H1 (cell line): ENCODE measurements around the gene GRID1. TPM values are rescaled to one million over a fixed set of nuclear protein-coding genes. Genes with fewer than 3 reads are reported as not detected.

Experiments
- CTCF ChIA-PET: fragments of 300-600 bp; sonication (Branson Sonifier 250); formaldehyde crosslinking; loops from one replicate; lab custom pipeline; 2021; ENCODE audit not compliant: partially characterized antibody; lab: Charles Lee
- POLR2A ChIA-PET: fragments of 300-600 bp; sonication (Branson Sonifier 250); formaldehyde crosslinking; loops from one replicate; lab custom pipeline; 2021; ENCODE audit warnings: inconsistent platforms; ENCODE audit not compliant: partially characterized antibody; lab: Charles Lee
- DNase-seq, 2 experiments: peaks; one replicate each; pipeline versions ENCODE4 v3.0.0 to v3.0.0-alpha.2; 2010 to 2022; ENCODE audit warnings: low spot score in 2 of 2, low read depth in 1 of 2, mixed read lengths in 1 of 2
- FAIRE-seq: peaks from 2 replicates; lab custom pipeline; 2011; peaks lifted over from hg19 to GRCh38; lab: Jason Lieb, UNC
- H2AFZ ChIP-seq: 2 replicates; pipeline ENCODE4 v1.8.1; 2012; ENCODE audit warnings: low read length, inconsistent platforms
- H2AK5ac ChIP-seq: 2 replicates; pipeline ENCODE4 v1.6.1; 2013; ENCODE audit warnings: low read depth, low read length
- H2BK120ac ChIP-seq: replicated peaks from 2 replicates; pipeline ENCODE3; 2013; ENCODE audit warnings: low read depth, low read length, inconsistent platforms
- H2BK12ac ChIP-seq: 2 replicates; pipeline ENCODE4 v1.6.1; 2013; ENCODE audit warnings: low read depth, low read length
- H2BK15ac ChIP-seq: 2 replicates; pipeline ENCODE4 v1.6.1; 2013; ENCODE audit warnings: low read length
- H2BK20ac ChIP-seq: 2 replicates; pipeline ENCODE4 v1.6.1; 2013; ENCODE audit warnings: low read length
- H2BK5ac ChIP-seq: 2 replicates; pipeline ENCODE4 v1.6.1; 2013; ENCODE audit warnings: low read depth, low read length
- H3K14ac ChIP-seq: 2 replicates; pipeline ENCODE4 v1.6.1; 2013; ENCODE audit warnings: inconsistent platforms; ENCODE audit not compliant: insufficient read length
- H3K18ac ChIP-seq: 2 replicates; pipeline ENCODE4 v1.6.1; 2013; ENCODE audit warnings: low read length; ENCODE audit errors: extremely low read depth
- H3K23ac ChIP-seq: 2 replicates; pipeline ENCODE4 v1.6.1; 2013; ENCODE audit warnings: inconsistent platforms; ENCODE audit not compliant: insufficient read length
- H3K23me2 ChIP-seq: 2 replicates; pipeline ENCODE4 v1.6.1; 2013; ENCODE audit warnings: low read depth, low read length
- H3K27ac ChIP-seq: 2 replicates; pipeline ENCODE4 v1.6.1; 2011; ENCODE audit warnings: low read depth, low read length, inconsistent platforms
- H3K27me3 ChIP-seq, 4 experiments: replicated peaks in 1 of 4; 1 replicate in 1 of 4; 2 replicates in 3 of 4; pipeline versions ENCODE4 v1.6.1 to v1.8.1; 2011 to 2013; ENCODE audit warnings: low read length in 3 of 4, mild to moderate bottlenecking in 3 of 4, inconsistent platforms in 2 of 4, mixed read lengths in 2 of 4, moderate library complexity in 1 of 4; ENCODE audit not compliant: control insufficient read depth in 3 of 4, insufficient read depth in 3 of 4; ENCODE audit errors: extremely low read depth in 1 of 4
- H3K36me3 ChIP-seq, 4 experiments: 2 replicates each; pipeline versions ENCODE4 v1.6.1 to v1.8.1; 2011 to 2013; ENCODE audit warnings: mild to moderate bottlenecking in 4 of 4, low read length in 3 of 4, moderate library complexity in 2 of 4, control low read depth in 1 of 4, inconsistent platforms in 1 of 4; ENCODE audit not compliant: insufficient read depth in 4 of 4, control insufficient read depth in 2 of 4
- H3K4ac ChIP-seq: replicated peaks from 2 replicates; pipeline ENCODE3; 2013; ENCODE audit warnings: low read length, low read depth, mixed read lengths, inconsistent platforms; ENCODE audit not compliant: insufficient read length
- H3K4me1 ChIP-seq, 4 experiments: replicated peaks in 1 of 4; 1 replicate in 1 of 4; 2 replicates in 3 of 4; pipeline versions ENCODE4 v1.6.1 to v1.8.1; 2011 to 2013; ENCODE audit warnings: low read length in 3 of 4, inconsistent platforms in 2 of 4, mixed read lengths in 1 of 4; ENCODE audit not compliant: insufficient read depth in 4 of 4, control insufficient read depth in 3 of 4
- H3K4me2 ChIP-seq, 2 experiments: 2 replicates each; pipeline versions ENCODE4 v1.6.1 to v1.8.1; 2011 to 2013; ENCODE audit warnings: low read depth in 2 of 2, low read length in 2 of 2, control low read depth in 1 of 2, inconsistent platforms in 1 of 2, mild to moderate bottlenecking in 1 of 2; ENCODE audit not compliant: insufficient read depth in 1 of 2
- H3K4me3 ChIP-seq, 4 experiments: fragments of 200-600, 300-600 bp in 1 of 4; sonication (generic), shearing (Covaris generic), sonication (Bioruptor Twin) in 1 of 4; 2 replicates each; pipeline versions ENCODE4 v1.5.1 to v1.8.1; 2011 to 2016; ENCODE audit warnings: low read length in 4 of 4, low read depth in 3 of 4, control low read depth in 2 of 4, inconsistent platforms in 2 of 4, mild to moderate bottlenecking in 2 of 4, mixed read lengths in 1 of 4, moderate library complexity in 1 of 4; ENCODE audit not compliant: insufficient read depth in 2 of 4; ENCODE audit errors: extremely low read depth in 1 of 4
- H3K56ac ChIP-seq: replicated peaks from 2 replicates; pipeline ENCODE3; 2013; ENCODE audit warnings: low read depth, mild to moderate bottlenecking, mixed read lengths, low read length, inconsistent platforms; ENCODE audit not compliant: insufficient read length
- H3K79me1 ChIP-seq: 2 replicates; pipeline ENCODE4 v1.6.1; 2013; ENCODE audit warnings: low read depth, low read length, control low read depth
- H3K79me2 ChIP-seq, 2 experiments: 2 replicates each; pipeline versions ENCODE4 v1.6.1 to v1.8.1; 2012 to 2013; ENCODE audit warnings: low read length in 2 of 2, mild to moderate bottlenecking in 2 of 2, inconsistent platforms in 1 of 2; ENCODE audit not compliant: insufficient read depth in 2 of 2, control insufficient read depth in 1 of 2
- H3K9ac ChIP-seq, 4 experiments: replicated peaks in 1 of 4; 1 replicate in 1 of 4; 2 replicates in 3 of 4; pipeline versions ENCODE4 v1.6.1 to v1.8.1; 2011 to 2013; ENCODE audit warnings: low read depth in 3 of 4, low read length in 3 of 4, control low read depth in 2 of 4, mild to moderate bottlenecking in 2 of 4, moderate library complexity in 2 of 4, inconsistent platforms in 1 of 4; ENCODE audit errors: extremely low read depth in 1 of 4
- H3K9me3 ChIP-seq, 2 experiments: 2 replicates each; pipeline versions ENCODE4 v1.6.1 to v1.8.1; 2012 to 2013; ENCODE audit warnings: mild to moderate bottlenecking in 2 of 2, moderate library complexity in 2 of 2, control low read depth in 1 of 2, inconsistent platforms in 1 of 2, low read depth in 1 of 2, low read length in 1 of 2, mixed read lengths in 1 of 2; ENCODE audit not compliant: insufficient read depth in 2 of 2
- H4K20me1 ChIP-seq, 2 experiments: replicated peaks in 1 of 2; 2 replicates each; pipeline versions ENCODE3 to v1.8.1; 2011 to 2013; ENCODE audit warnings: inconsistent platforms in 2 of 2, low read length in 2 of 2, mild to moderate bottlenecking in 1 of 2; ENCODE audit not compliant: insufficient read depth in 2 of 2, control insufficient read depth in 1 of 2
- H4K5ac ChIP-seq: 2 replicates; pipeline ENCODE4 v1.6.1; 2013; ENCODE audit warnings: low read length, low read depth, mixed read lengths, inconsistent platforms; ENCODE audit not compliant: insufficient read length
- H4K8ac ChIP-seq: 2 replicates; pipeline ENCODE4 v1.8.0; 2013; ENCODE audit warnings: mild to moderate bottlenecking, moderate library complexity, low read length, inconsistent platforms; ENCODE audit not compliant: insufficient read depth; ENCODE audit errors: extremely low read depth
- H4K91ac ChIP-seq: replicated peaks from 2 replicates; pipeline ENCODE3; 2013; ENCODE audit warnings: low read length, mixed read lengths, inconsistent platforms; ENCODE audit not compliant: insufficient read length
- BACH1 ChIP-seq: IDR thresholded peaks from 2 replicates; pipeline ENCODE4 v1.6.1; 2012; ENCODE audit warnings: low read length, improper control_type of control experiment
- CBX8 ChIP-seq: fragments of 300-800, 300-1000 bp; sonication (generic); IDR thresholded peaks from 2 replicates; pipeline ENCODE4 v1.7.1; 2016; ENCODE audit warnings: low read depth, low read length, borderline replicate concordance
- CREB1 ChIP-seq: IDR thresholded peaks from 2 replicates; pipeline ENCODE4 v1.6.1; 2012; ENCODE audit warnings: inconsistent platforms
- EP300 ChIP-seq, 2 experiments: IDR thresholded peaks; 1 replicate in 1 of 2; 2 replicates in 1 of 2; pipeline ENCODE4 v1.6.1; 2011 to 2012; ENCODE audit warnings: low read depth in 2 of 2, low read length in 2 of 2, mild to moderate bottlenecking in 2 of 2, borderline replicate concordance in 1 of 2, inconsistent platforms in 1 of 2, moderate library complexity in 1 of 2
- EZH2 ChIP-seq: fragments of 200-600 bp; sonication (generic); IDR thresholded peaks from 2 replicates; pipeline ENCODE4 v1.7.1; 2012; ENCODE audit warnings: low read depth, mild to moderate bottlenecking, moderate library complexity, low read length, inconsistent platforms; ENCODE audit not compliant: severe bottlenecking
- GTF2F1 ChIP-seq: IDR thresholded peaks from 2 replicates; pipeline ENCODE4 v1.6.1; 2012; ENCODE audit warnings: low read depth, low read length, improper control_type of control experiment, borderline replicate concordance
- JUND ChIP-seq: IDR thresholded peaks from 2 replicates; pipeline ENCODE4 v1.6.1; 2011; ENCODE audit warnings: mild to moderate bottlenecking, improper control_type of control experiment, low read length
- KDM5A ChIP-seq: fragments of 200-600 bp; IDR thresholded peaks from 2 replicates; pipeline ENCODE4 v1.7.1; 2012; ENCODE audit warnings: mild to moderate bottlenecking, low read length, inconsistent platforms, mixed read lengths
- MAX ChIP-seq: IDR thresholded peaks from 2 replicates; pipeline ENCODE4 v1.6.1; 2012; ENCODE audit warnings: inconsistent platforms
- NRF1 ChIP-seq: IDR thresholded peaks from 2 replicates; pipeline ENCODE4 v1.6.1; 2011; ENCODE audit warnings: mild to moderate bottlenecking, low read depth, low read length, improper control_type of control experiment
- POLR2A ChIP-seq, 2 experiments: IDR thresholded peaks; 1 replicate in 1 of 2; 2 replicates in 1 of 2; pipeline ENCODE4 v1.6.1; 2011; ENCODE audit warnings: low read depth in 2 of 2, low read length in 2 of 2, mild to moderate bottlenecking in 2 of 2; ENCODE audit errors: control extremely low read depth in 1 of 2
- TAF7 ChIP-seq: optimal IDR thresholded peaks from 2 replicates; pipeline ENCODE3; 2011; ENCODE audit warnings: low read depth, mild to moderate bottlenecking, inconsistent platforms, low read length, moderate library complexity, borderline replicate concordance
- WGBS, 2 experiments: shearing (Covaris generic) in 1 of 2; methylation state at CpG; one replicate each; pipeline versions ENCODE4 v1.1.6 to v1.1.7; 2013 to 2015; ENCODE audit warnings: low lambda C conversion rate in 2 of 2, mixed read lengths in 2 of 2, inconsistent platforms in 1 of 2, low coverage in 1 of 2, missing lambda C conversion rate in 1 of 2; ENCODE audit not compliant: insufficient replicate concordance in 2 of 2, insufficient coverage in 1 of 2, insufficient read length in 1 of 2; ENCODE audit errors: extremely low coverage in 1 of 2, missing lambda C conversion rate in 1 of 2; 5-methylcytosine and 5-hydroxymethylcytosine counted together
- polyA plus RNA-seq, 7 experiments: library from polyadenylated mRNA; depleted of rRNA in 3 of 7; stranded (reverse) in 5 of 7; unstranded in 2 of 7; fragments of >200 nt in 5 of 7; fragments of 200-250 nt in 2 of 7; gene quantifications; 1 replicate in 5 of 7; 2 replicates in 1 of 7; 4 replicates in 1 of 7; pipeline versions ENCODE4 v1.2.1 to v1.2.3, GENCODE V29; 2011 to 2013; ENCODE audit warnings: missing spikeins in 2 of 7, mixed read lengths in 2 of 7
- total RNA-seq: library from RNA; stranded (reverse); fragmentation: NEBNext Ultra II Directional; extraction: Animal tissue kit (Norgen Biotek cat#: 25700); gene quantifications from 2 replicates; pipeline ENCODE4 v1.2.1, GENCODE V29; 2021

The GRID1 gene
- total and polyA plus RNA-seq, 2 of the 8 experiments (the other 6 are each of a cell fraction or from before 2014, with no cell fraction given) = 0.22 to 0.30 TPM

DNA sequence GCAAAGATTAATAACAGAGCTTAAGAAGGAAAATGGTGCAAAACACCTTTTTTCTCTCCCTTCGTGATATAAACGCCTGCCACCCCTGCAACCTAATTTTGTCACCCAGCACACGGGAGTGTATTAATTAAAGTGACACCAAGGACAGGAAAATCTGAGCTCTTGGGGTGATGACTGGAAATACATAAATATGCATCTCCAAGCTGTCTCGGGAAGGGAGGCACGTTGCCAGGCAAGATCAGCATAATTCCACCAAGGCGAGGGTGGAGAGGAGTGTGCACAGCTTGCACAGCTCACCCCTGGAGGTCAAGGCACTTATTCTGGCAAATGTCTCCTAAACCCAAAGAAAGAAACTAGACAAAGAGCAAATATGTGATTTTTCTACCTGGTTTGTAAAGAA lies 700.9 kb downstream of the GRID1 start:
- peaks cover 0 to 2% of the 10 kb centered on the region in 2 experiments; a peak in 2 of 4 replicates for H3K9me3 ChIP-seq
- no peak overlapping the region for H3K27ac ChIP-seq
- no peak overlapping the region for H2AK5ac ChIP-seq
- ChIA-PET CTCF (interaction anchor here (1.2 kb wide), 2 partner anchors 11 kb away, joined by 3 to 4 read pairs; no protein-coding TSS in a partner anchor), POLR2A (no interaction called here)
- H2AFZ ChIP-seq = no peak overlapping the region
- H4K91ac ChIP-seq = no peak overlapping the region
- H2BK5ac ChIP-seq = no peak overlapping the region
- no peaks in the 10 kb centered on the region for H4K20me1 ChIP-seq
- no peaks in the 10 kb centered on the region; a peak in 1 of 8 replicates for H3K36me3 ChIP-seq
- H3K79me2 ChIP-seq = no peaks in the 10 kb centered on the region
- H3K4me2 ChIP-seq = no peak overlapping the region
- no peak overlapping the region for H2BK20ac ChIP-seq
- H4K8ac ChIP-seq = no peak overlapping the region
- H3K56ac ChIP-seq = no peak overlapping the region
- DNase-seq (no peak), FAIRE-seq (no peak)
- TF ChIP-seq BACH1 (no peak), NRF1 (no peak), POLR2A (IDR thresholded peaks at IDR 0.05; ENCODE audit: control extremely low read depth in 1 of 2, low read depth in 2 of 2, low read length in 2 of 2) (no peak), JUND (no peak), TAF7 (no peak), GTF2F1 (no peak), KDM5A (no peak), MAX (no peak), CREB1 (no peak), CBX8 (no peak), EZH2 (no peak), EP300 (IDR thresholded peaks at IDR 0.05; ENCODE audit: borderline replicate concordance in 1 of 2, low read depth in 2 of 2, low read length in 2 of 2) (no peak)
- H2BK12ac ChIP-seq = no peak overlapping the region
- H3K4ac ChIP-seq = no peak overlapping the region
- H3K18ac ChIP-seq = no peak overlapping the region
- peaks cover 6 to 12% (median 9%) of the 10 kb centered on the region in 4 experiments; a peak in 6 of 7 replicates for H3K4me1 ChIP-seq
- H3K79me1 ChIP-seq = no peaks in the 10 kb centered on the region
- H3K4me3 ChIP-seq = no peak overlapping the region
- no peaks in the 10 kb centered on the region; a peak in 1 of 7 replicates for H3K27me3 ChIP-seq
- H3K9ac ChIP-seq = no peak overlapping the region
- no peaks in the 10 kb centered on the region for H3K23me2 ChIP-seq
- no peak overlapping the region for H2BK15ac ChIP-seq
- WGBS, 2 experiments = 98% methylated on average over 6 of the region's 6 CpGs; no CpG with 5 or more reads in 1 of the 2 experiments
- no peak overlapping the region for H4K5ac ChIP-seq
- H2BK120ac ChIP-seq = no peak overlapping the region
- no peak overlapping the region for H3K23ac ChIP-seq
- peak overlapping the region; percentile 31 for H3K14ac ChIP-seq
